DMS 273 treated with DMSO at 0.1 percent for 48 hours (cell line): ENCODE data around the gene WNK2.
"Not testable (repeated sequence)": the region's sequence is repeated elsewhere in the genome, so short reads cannot be mapped to it uniquely, and the experiment has no call there.

Source experiments
- DNase-seq: peaks from one replicate; lab custom pipeline; 2025; lab: John Stamatoyannopoulos, UW

The WNK2 gene

GRCh38 chr9:93237540-93237939 lies 53.6 kb downstream of the WNK2 start:
- DNase-seq, result no peak

DNA sequence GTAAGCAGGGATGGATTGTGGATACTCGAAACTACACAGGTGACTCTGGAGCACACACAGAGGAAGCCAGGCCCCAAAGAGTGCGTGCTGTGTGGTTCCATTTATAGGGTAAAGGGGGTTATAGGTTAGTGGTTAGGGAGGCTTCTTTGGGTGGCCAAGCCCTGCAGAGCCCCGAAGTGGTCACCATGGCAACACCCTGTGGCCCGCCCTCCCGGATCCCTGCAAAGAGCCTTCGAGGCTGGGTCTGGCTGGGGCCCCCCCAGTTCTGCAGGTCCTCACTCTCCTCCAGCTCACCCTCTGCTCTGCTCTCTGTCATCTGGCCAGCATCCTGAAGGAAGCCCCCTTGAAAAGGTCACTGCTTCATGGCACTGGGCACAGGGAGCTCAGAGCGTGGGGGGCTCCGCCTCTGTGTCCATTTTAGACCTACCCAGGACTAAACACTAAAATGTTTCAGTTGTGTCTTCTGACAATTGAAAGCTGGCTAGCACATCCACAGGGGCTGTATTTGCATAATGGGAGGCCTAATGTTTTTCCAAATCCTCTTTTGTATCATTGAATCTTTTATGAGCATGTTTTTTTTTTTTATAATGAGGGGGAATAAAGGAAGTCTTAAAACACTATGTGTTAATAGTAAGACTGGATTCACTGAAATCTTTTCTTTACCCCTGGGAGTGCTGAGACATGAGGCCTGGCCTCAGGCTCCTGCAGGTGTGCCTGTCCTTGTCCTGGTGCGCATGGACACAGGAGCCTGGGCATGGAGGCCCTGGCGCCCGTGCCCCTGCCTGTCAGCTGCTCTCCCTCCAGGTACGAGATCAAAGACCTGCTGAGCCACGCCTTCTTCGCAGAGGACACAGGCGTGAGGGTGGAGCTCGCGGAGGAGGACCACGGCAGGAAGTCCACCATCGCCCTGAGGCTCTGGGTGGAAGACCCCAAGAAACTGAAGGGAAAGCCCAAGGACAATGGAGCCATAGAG lies 55.3 kb downstream of the WNK2 start:
- DNase-seq, result no peak

GRCh38 chr9:93240891-93241334 lies 57.0 kb downstream of the WNK2 start:
- DNase-seq, result no peak

DNA sequence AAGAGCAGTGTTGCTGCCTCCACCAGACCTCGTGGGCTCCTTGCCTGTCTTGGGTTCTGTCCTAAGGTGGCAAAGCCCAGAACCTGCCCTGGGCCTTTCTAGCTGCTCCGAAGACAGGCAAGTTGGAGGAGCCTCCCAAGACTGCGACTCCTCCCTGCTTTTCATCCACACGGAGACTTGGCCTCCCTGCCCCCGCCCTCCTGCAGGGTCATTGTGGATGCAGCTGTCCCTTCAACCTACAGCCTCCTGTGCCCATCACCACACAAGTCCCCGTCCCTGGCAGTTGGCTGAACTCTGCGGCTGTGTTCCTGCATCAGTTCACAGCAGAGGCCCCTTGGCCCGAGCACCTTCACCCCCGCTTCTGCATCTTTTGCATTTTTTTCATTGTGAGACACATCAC lies 59.2 kb downstream of the WNK2 start:
- no peak for DNase-seq

DNA sequence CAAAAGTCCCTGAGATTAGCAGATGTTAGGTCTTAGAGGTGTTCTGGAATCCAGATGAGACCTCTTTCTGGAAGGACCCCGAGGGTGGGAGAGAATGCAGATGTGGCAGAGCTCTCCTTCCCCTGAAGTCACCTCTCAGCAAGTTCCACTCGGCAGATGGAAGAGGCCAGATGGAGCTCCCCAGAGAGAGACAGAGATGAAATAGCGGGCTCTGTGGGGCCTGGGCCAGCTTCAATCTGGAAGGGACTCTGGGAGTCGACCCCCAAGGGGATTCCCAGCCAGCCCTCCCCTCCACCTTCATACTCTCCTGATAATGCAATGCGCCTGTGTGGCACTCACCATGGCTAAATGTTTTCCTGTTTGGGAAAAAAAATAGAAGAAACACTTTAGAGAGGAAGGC lies 60.2 kb downstream of the WNK2 start:
- peak; percentile 51 for DNase-seq

GRCh38 chr9:93244510-93245436 lies 60.8 kb downstream of the WNK2 start:
- DNase-seq, result no peak

DNA sequence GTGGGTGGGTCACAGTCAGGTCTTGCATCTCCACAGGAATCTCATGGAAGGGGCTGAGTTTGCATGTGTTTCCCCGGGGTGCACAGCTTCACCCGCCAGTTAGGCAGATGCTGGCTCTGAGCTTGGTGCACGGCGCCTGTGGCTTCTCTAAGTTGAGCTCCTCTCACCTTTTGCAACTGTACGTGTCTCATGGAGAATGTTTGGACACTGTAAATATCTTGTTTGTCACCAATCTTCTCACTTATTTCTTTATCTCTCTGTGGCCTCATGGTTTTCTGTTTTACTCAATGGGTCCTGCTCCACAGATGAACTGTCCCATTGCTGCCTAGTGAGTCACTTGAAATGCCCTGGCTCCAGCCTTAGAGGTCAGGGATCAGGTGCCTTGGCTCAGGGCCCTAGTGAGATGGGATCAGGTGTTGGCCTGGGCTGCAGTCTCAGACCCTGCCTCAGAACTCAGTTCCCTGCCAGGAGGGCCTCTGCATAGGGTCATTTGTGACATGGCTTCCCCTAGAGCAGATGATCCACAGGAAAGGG lies 61.6 kb downstream of the WNK2 start:
- no peak for DNase-seq

GRCh38 chr9:93246111-93246510 lies 62.2 kb downstream of the WNK2 start:
- DNase-seq, result no peak

GRCh38 chr9:93246526-93246925 lies 62.6 kb downstream of the WNK2 start:
- no peak for DNase-seq

- DNase-seq, result no peak
Measured at GRCh38 chr9:93247099-93247865, 63.3 kb downstream of the WNK2 start.

DNA sequence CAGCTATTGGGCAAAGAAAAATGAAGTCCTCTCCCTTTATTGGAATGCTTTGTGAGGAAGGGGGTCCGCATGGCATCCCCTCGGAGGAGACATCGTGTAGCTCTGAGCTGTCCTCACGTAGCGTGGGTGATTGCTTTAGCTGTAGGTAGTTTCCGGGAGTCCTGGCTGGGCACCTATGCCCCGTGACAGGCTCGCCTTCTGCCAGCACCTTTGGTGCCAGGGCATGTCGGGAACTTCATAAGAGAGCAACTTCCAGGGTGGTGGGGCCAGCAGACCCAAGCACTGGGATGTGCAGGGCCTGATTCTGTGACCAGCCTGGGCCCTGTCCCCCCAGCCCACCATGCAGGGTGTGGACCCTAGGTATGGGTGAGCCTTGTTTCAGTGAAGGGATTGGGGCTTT lies 64.0 kb downstream of the WNK2 start:
- no peak for DNase-seq

- DNase-seq, result no peak
Measured at GRCh38 chr9:93248386-93249040, 64.6 kb downstream of the WNK2 start.

DNA sequence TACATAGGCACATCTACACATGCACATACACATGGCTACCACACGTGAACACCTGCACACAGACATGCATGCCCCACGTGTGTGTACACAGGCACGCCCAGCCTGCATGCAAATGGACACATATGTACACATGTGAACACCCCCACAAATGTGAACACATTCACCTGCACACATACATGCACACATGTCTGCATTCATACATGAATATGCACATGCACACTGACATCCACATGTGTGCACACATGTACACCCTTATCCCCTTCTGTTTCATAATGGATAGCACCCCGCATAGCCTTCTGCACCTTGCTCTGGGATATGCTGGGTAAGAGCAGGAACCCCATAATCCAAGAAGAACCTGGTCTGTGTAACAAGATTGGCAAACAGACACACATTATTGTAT lies 66.2 kb downstream of the WNK2 start:
- DNase-seq, result no peak

GRCh38 chr9:93251309-93251708 lies 67.4 kb downstream of the WNK2 start:
- DNase-seq, result not testable (repeated sequence)

DNA sequence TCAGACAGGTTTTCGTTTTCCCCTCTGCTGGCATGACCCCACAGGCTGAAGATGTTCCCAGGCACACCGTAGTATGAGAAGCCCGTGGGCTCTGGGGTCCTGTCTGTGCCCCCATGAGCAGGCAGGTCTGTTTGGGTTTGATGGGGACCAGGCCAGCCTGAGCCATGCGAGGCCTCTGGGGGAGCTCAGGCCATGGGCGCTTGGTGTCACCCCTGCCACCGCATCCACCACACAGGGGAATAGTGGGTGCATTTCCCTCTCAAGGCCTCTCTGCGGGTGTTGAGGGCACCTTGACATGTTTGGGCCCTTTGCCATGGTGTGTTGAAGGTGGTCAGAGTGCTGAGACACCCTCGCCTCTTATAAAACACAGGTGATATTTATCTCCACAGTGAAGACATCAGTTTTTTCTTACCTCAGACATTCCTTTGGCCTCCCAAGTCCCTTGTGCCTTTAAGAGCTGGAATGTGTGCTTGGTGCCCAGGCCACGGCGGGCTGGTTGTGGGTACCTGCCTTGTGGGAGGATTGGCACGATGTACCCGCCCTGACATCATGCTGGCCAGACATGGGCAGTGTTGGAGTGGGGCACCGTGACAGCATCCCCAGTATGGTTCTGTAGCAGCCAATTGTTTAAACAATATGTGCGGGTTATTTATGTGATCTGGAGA lies 68.3 kb downstream of the WNK2 start:
- DNase-seq, result no peak

- DNase-seq, result no peak
Measured at GRCh38 chr9:93252781-93253530, 69.0 kb downstream of the WNK2 start.

DNA sequence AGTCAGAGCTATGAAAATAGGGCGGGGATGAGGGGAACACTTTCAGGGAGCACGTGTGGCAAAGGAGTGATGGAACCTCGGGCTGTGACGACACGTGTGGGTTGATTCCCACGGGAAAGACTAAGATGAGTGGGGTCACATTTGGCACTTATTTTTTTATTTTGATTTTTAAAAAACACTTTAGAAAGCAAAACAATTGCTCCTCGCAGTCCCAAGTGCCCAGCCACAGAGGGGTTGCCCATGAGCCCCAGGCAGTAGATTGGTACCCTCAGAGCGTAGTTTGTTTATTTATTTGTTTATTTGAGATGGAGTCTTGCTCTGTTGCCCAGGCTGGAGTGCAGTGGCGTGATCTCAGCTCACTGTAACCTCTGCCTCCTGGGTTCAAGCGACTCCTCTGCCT lies 69.7 kb downstream of the WNK2 start:
- no peak for DNase-seq

DNA sequence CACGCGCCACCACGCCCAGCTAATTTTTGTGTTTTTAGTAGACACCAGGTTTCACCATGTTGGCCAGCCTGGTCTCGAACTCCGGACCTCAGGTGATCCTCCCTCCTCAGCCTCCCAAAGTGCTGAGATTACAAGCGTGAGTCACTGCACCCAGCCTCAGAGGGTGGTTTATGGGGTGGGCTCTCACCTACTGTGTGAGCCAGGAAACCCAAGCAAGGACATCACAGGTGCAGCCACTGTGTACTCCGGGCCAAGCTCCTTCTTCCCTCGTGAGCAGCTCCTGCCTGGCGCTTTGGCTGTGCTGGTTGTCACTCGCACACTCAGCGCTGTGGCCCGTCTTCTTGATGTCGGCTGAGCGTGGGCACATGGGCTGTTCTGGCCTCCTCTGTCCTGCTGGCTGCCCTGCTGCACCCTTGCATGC lies 70.1 kb downstream of the WNK2 start:
- DNase-seq, result no peak

GRCh38 chr9:93254806-93255493 lies 71.0 kb downstream of the WNK2 start:
- DNase-seq, result no peak
